Measurements from ENCODE around the gene VWC2. TPM values are rescaled to one million over a fixed set of nuclear protein-coding genes. Genes with fewer than 3 reads are reported as not detected.

Gene VWC2
- total RNA-seq, 4 donors from 2014 or later = 0.04 to 0.18 (median 0.13) TPM

GRCh38 chr7:49790209-49790608, 16.8 kb downstream of the VWC2 start:
- 60% methylated on average over 2 of the region's 2 CpGs for WGBS
- Histone ChIP-seq H3K9me3 (no peaks in the 10 kb centered on the region), H3K36me3 (no peaks in the 10 kb centered on the region), H3K27ac (no peak overlapping the region), H3K4me3 (no peak overlapping the region), H3K4me1 (peaks cover 11% of the 10 kb centered on the region), H3K27me3 (no peaks in the 10 kb centered on the region)
- no peak for DNase-seq (ENCODE audit: low spot score in 2 of 2)
- TF ChIP-seq POLR2A (IDR thresholded peaks at IDR 0.05) (no peak), POLR2AphosphoS5 (IDR thresholded peaks at IDR 0.05) (no peak), CTCF (IDR thresholded peaks at IDR 0.05) (no peak), EP300 (IDR thresholded peaks at IDR 0.05) (no peak)

GRCh38 chr7:49791088-49791741, 17.8 kb downstream of the VWC2 start:
- Histone ChIP-seq H3K36me3 (no peaks in the 10 kb centered on the region), H3K4me1 (peaks cover 11% of the 10 kb centered on the region), H3K27me3 (no peaks in the 10 kb centered on the region), H3K27ac (no peak overlapping the region), H3K4me3 (no peak overlapping the region), H3K9me3 (no peaks in the 10 kb centered on the region)
- 27% methylated on average over 7 of the region's 7 CpGs for WGBS
- no peak for TF ChIP-seq POLR2A (IDR thresholded peaks at IDR 0.05)
- peak; percentile 23 to 26 for TF ChIP-seq CTCF (IDR thresholded peaks at IDR 0.05)
- DNase-seq (ENCODE audit: low spot score in 2 of 2) = no peak

- 65% methylated on average over 6 of the region's 6 CpGs for WGBS
- Histone ChIP-seq H3K9me3 (no peaks in the 10 kb centered on the region), H3K4me3 (no peak overlapping the region), H3K27me3 (no peaks in the 10 kb centered on the region), H3K27ac (no peak overlapping the region), H3K4me1 (no peaks in the 10 kb centered on the region), H3K36me3 (no peaks in the 10 kb centered on the region)
- no peak for DNase-seq (ENCODE audit: low spot score in 2 of 2)
- TF ChIP-seq POLR2A (IDR thresholded peaks at IDR 0.05) (no peak), CTCF (IDR thresholded peaks at IDR 0.05) (no peak), EP300 (IDR thresholded peaks at IDR 0.05) (no peak), POLR2AphosphoS5 (IDR thresholded peaks at IDR 0.05) (no peak)
Measured at GRCh38 chr7:49797987-49798660, 24.7 kb downstream of the VWC2 start.

GRCh38 chr7:49800031-49800430, 26.6 kb downstream of the VWC2 start:
- WGBS = 62% methylated on average over 5 of the region's 5 CpGs
- Histone ChIP-seq H3K27me3 (no peaks in the 10 kb centered on the region), H3K4me1 (no peaks in the 10 kb centered on the region), H3K4me3 (no peak overlapping the region), H3K27ac (no peak overlapping the region), H3K9me3 (no peaks in the 10 kb centered on the region), H3K36me3 (no peaks in the 10 kb centered on the region)
- no peak for DNase-seq (ENCODE audit: low spot score in 2 of 2)
- TF ChIP-seq EP300 (IDR thresholded peaks at IDR 0.05) (no peak), POLR2A (IDR thresholded peaks at IDR 0.05) (no peak), POLR2AphosphoS5 (IDR thresholded peaks at IDR 0.05) (no peak), CTCF (IDR thresholded peaks at IDR 0.05) (no peak)

GRCh38 chr7:49802600-49802999, 29.2 kb downstream of the VWC2 start:
- Histone ChIP-seq H3K27ac (no peak overlapping the region), H3K27me3 (no peaks in the 10 kb centered on the region), H3K9me3 (no peaks in the 10 kb centered on the region), H3K4me3 (no peak overlapping the region), H3K4me1 (no peaks in the 10 kb centered on the region), H3K36me3 (no peaks in the 10 kb centered on the region)
- TF ChIP-seq POLR2A (IDR thresholded peaks at IDR 0.05) = no peak
- 95% methylated on average over 15 of the region's 15 CpGs for WGBS
- DNase-seq (ENCODE audit: low spot score in 2 of 2) = no peak
